Measurements from ENCODE around the gene RAB9A.

GRCh38 chrX:13721819-13722519, 33.0 kb downstream of the RAB9A start:
- TF ChIP-seq ZNF281 (CRISPR knock-in tag; IDR thresholded peaks at IDR 0.05) (no peak), CTCF (IDR thresholded peaks at IDR 0.05) (no peak), ZBTB21 (CRISPR knock-in tag; IDR thresholded peaks at IDR 0.05; ENCODE audit: borderline replicate concordance) (no peak)
